SK-N-SH treated with all-trans-retinoic acid at 6 μM for 48 hours (cell line): ENCODE results near the gene MEIS1.

Experiments used
- ARNTL ChIP-seq: fragments of 450-650 bp; formaldehyde crosslinking; IDR thresholded peaks from 2 replicates; pipeline ENCODE4 v1.5.0; 2020; ENCODE audit warnings: low read depth, mild to moderate bottlenecking, moderate library complexity, borderline replicate concordance
- CSDC2 ChIP-seq: fragments of 250-450 bp; sonication (Bioruptor Pico); IDR thresholded peaks from 2 replicates; pipeline ENCODE4 v1.5.0; 2020; ENCODE audit warnings: mild to moderate bottlenecking, moderate library complexity
- PATZ1 ChIP-seq: fragments of 250-450 bp; sonication (Bioruptor Pico); IDR thresholded peaks from 2 replicates; pipeline ENCODE4 v1.8.0; 2020; ENCODE audit warnings: mild to moderate bottlenecking, moderate library complexity, borderline replicate concordance
- RARB ChIP-seq: fragments of 250-450 bp; sonication (Bioruptor Pico); IDR thresholded peaks from 2 replicates; pipeline ENCODE4 v1.8.0; 2021; ENCODE audit warnings: mild to moderate bottlenecking, moderate library complexity
- ZNF70 ChIP-seq: fragments of 450-650 bp; formaldehyde crosslinking; IDR thresholded peaks from 2 replicates; pipeline ENCODE4 v1.5.0; 2020; ENCODE audit warnings: mild to moderate bottlenecking, moderate library complexity
- TF ChIP-seq, protein P1 (sequence below): fragments of 250-450 bp; sonication (Bioruptor Pico); IDR thresholded peaks from 2 replicates; pipeline ENCODE4 v1.8.0; 2021; ENCODE audit warnings: low read depth, mild to moderate bottlenecking, moderate library complexity, borderline replicate concordance

- no peak for TF ChIP-seq ZNF70 (CRISPR knock-in tag)
- no peak for TF ChIP-seq RARB (CRISPR knock-in tag)
- TF ChIP-seq PATZ1 (CRISPR knock-in tag), result no peak
- TF ChIP-seq ARNTL, result no peak
- no peak for TF ChIP-seq CSDC2 (CRISPR knock-in tag)
- TF ChIP-seq, protein P1, sequence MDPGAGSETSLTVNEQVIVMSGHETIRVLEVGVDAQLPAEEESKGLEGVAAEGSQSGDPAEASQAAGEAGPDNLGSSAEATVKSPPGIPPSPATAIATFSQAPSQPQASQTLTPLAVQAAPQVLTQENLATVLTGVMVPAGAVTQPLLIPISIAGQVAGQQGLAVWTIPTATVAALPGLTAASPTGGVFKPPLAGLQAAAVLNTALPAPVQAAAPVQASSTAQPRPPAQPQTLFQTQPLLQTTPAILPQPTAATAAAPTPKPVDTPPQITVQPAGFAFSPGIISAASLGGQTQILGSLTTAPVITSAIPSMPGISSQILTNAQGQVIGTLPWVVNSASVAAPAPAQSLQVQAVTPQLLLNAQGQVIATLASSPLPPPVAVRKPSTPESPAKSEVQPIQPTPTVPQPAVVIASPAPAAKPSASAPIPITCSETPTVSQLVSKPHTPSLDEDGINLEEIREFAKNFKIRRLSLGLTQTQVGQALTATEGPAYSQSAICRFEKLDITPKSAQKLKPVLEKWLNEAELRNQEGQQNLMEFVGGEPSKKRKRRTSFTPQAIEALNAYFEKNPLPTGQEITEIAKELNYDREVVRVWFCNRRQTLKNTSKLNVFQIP (CRISPR knock-in tag), result no peak
Observed at GRCh38 chr2:66427300-66427699, 7.6 kb upstream of the MEIS1 start.
